ENCODE results near the gene KRT28.

DNA sequence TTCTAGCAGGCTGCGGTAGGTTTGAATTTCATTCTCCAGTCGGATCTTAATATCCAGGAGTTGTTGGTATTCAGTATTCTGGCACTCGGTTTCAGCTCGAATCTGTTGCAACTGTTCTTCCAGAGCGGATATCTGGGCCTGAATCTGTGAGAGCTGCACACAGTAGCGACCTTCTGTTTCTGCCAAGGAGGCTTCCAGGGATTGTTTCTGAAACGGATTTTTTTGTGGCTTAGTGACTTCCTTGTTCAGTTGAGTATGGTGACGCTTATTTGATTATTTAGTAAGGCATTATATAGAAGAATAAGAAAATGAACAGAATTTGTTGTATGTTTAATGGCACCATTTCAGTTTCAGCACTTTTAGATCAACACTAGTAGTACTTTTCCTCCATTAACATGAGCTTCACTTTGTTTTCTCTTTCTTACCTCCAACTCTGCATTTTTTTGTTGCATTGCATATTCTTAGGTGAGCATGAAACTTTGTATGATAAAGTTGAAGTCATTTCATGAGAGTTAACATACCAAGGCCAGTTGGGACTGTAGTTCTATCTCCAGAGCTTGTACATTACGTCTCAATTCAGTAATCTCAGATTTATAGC, 19.9 kb upstream of the KRT28 start:
- TF ChIP-seq, protein P1, sequence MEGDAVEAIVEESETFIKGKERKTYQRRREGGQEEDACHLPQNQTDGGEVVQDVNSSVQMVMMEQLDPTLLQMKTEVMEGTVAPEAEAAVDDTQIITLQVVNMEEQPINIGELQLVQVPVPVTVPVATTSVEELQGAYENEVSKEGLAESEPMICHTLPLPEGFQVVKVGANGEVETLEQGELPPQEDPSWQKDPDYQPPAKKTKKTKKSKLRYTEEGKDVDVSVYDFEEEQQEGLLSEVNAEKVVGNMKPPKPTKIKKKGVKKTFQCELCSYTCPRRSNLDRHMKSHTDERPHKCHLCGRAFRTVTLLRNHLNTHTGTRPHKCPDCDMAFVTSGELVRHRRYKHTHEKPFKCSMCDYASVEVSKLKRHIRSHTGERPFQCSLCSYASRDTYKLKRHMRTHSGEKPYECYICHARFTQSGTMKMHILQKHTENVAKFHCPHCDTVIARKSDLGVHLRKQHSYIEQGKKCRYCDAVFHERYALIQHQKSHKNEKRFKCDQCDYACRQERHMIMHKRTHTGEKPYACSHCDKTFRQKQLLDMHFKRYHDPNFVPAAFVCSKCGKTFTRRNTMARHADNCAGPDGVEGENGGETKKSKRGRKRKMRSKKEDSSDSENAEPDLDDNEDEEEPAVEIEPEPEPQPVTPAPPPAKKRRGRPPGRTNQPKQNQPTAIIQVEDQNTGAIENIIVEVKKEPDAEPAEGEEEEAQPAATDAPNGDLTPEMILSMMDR (IDR thresholded peaks at IDR 0.05), result no peak
- no peak for TF ChIP-seq POLR2A (IDR thresholded peaks at IDR 0.05)

All from adrenal gland (tissue), 5 donors.